Gastrocnemius medialis (tissue), 4 donors: Measurements from ENCODE around the gene VSIG2.

Experiments
- POLR2A ChIP-seq, 2 donors: fragments of 450-650 bp; IDR thresholded peaks; one replicate each; pipeline ENCODE4 v1.6.1; 2017; ENCODE audit warnings: antibody characterized with exemption in 2 of 2, mild to moderate bottlenecking in 2 of 2, moderate library complexity in 2 of 2
- TF ChIP-seq, protein P1 (sequence below), 5 experiments: fragments of 450-650 bp in 3 of 5; fragments of 200-600 bp in 2 of 5; sonication (generic) in 2 of 5; IDR thresholded peaks in 4 of 5; conservative IDR thresholded peaks in 1 of 5; 1 replicate in 4 of 5; 2 replicates in 1 of 5; pipeline ENCODE4 v1.5.1; 2016 to 2019; ENCODE audit warnings: antibody characterized with exemption in 5 of 5, mild to moderate bottlenecking in 3 of 5, moderate library complexity in 3 of 5

DNA sequence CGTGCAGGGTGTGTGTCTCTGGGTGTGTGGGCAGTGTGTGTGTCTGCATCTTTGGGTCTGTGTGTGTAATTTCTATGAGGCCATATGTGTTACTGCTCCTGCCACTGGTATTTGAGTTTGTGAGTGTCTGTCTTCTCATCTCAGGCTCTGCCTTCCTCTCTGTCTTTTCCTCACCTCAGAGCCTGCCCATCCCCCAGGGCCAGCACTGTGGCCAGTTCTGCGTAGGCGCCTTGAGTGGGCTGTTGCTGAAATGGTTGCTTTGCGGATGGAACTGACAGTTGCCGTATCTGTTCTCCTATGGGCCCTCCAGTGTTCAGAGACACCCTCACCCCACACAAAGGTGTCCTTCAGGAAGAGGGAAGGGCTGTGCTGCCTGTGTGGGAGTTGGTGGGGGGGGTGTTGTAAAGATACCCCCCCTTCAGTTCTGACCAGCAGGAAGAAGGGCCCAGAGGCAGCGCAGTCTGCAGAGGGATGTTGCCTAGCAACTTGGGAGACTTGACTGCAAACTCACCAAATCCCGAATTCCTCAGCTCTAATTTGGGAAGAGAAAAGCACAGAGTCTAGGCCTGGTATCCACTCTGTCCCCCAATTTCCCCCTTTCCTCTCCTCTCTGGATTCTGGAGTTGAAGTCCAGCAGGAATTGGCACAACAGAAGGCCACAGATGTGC, 14.3 kb downstream of the VSIG2 start:
- TF ChIP-seq, protein P1, sequence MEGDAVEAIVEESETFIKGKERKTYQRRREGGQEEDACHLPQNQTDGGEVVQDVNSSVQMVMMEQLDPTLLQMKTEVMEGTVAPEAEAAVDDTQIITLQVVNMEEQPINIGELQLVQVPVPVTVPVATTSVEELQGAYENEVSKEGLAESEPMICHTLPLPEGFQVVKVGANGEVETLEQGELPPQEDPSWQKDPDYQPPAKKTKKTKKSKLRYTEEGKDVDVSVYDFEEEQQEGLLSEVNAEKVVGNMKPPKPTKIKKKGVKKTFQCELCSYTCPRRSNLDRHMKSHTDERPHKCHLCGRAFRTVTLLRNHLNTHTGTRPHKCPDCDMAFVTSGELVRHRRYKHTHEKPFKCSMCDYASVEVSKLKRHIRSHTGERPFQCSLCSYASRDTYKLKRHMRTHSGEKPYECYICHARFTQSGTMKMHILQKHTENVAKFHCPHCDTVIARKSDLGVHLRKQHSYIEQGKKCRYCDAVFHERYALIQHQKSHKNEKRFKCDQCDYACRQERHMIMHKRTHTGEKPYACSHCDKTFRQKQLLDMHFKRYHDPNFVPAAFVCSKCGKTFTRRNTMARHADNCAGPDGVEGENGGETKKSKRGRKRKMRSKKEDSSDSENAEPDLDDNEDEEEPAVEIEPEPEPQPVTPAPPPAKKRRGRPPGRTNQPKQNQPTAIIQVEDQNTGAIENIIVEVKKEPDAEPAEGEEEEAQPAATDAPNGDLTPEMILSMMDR (IDR thresholded peaks at IDR 0.05 in 4 of 5, conservative IDR thresholded peaks at IDR 0.05 in 1 of 5), result no peak
- TF ChIP-seq POLR2A (IDR thresholded peaks at IDR 0.05), result no peak
